Stomach (tissue), 4 donors: ENCODE results near the gene NUP153.

Source experiments
- EP300 ChIP-seq: sonication (generic); formaldehyde crosslinking; IDR thresholded peaks from one replicate; pipeline ENCODE4 v1.6.1; 2017; ENCODE audit warnings: antibody characterized with exemption
- POLR2A ChIP-seq, 4 donors: fragments of 450-650 bp; IDR thresholded peaks; one replicate each; pipeline ENCODE4 v1.6.1; 2016; ENCODE audit warnings: antibody characterized with exemption in 4 of 4, control low read depth in 2 of 4, mild to moderate bottlenecking in 1 of 4, moderate library complexity in 1 of 4
- POLR2AphosphoS5 ChIP-seq, 3 donors: sonication (generic); formaldehyde crosslinking; IDR thresholded peaks; one replicate each; pipeline ENCODE4 v1.6.1; 2016; ENCODE audit warnings: antibody characterized with exemption in 3 of 3
- TF ChIP-seq, protein P1 (sequence below), 7 experiments: fragments of 450-650 bp in 4 of 7; fragments of 200-600 bp in 3 of 7; sonication (generic) in 3 of 7; IDR thresholded peaks; one replicate each; pipeline ENCODE4 v1.5.1; 2016 to 2019; ENCODE audit warnings: antibody characterized with exemption in 7 of 7, control low read depth in 2 of 7, mild to moderate bottlenecking in 1 of 7

DNA sequence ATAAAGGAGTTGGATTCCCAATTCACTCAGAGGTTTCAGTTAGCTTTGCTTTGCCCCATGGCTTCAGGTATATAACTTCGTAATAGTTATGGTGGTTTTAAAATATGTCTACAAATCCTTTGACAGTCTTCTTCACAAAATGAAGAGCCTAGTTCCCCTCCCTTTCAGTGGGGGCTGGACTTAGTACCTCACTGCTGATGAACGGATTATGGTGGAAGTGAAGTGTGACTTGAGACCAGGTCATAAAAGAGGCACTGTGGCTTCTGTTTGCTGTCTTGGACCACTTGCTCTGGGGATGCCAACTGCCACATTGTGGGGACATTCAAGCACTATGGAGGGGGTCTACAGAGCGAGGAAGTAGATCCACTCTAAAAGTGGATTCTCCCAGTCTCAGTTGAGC, 47.5 kb upstream of the NUP153 start:
- TF ChIP-seq, protein P1, sequence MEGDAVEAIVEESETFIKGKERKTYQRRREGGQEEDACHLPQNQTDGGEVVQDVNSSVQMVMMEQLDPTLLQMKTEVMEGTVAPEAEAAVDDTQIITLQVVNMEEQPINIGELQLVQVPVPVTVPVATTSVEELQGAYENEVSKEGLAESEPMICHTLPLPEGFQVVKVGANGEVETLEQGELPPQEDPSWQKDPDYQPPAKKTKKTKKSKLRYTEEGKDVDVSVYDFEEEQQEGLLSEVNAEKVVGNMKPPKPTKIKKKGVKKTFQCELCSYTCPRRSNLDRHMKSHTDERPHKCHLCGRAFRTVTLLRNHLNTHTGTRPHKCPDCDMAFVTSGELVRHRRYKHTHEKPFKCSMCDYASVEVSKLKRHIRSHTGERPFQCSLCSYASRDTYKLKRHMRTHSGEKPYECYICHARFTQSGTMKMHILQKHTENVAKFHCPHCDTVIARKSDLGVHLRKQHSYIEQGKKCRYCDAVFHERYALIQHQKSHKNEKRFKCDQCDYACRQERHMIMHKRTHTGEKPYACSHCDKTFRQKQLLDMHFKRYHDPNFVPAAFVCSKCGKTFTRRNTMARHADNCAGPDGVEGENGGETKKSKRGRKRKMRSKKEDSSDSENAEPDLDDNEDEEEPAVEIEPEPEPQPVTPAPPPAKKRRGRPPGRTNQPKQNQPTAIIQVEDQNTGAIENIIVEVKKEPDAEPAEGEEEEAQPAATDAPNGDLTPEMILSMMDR (IDR thresholded peaks at IDR 0.05), result no peak
- TF ChIP-seq EP300 (no peak), POLR2AphosphoS5 (IDR thresholded peaks at IDR 0.05) (no peak), POLR2A (IDR thresholded peaks at IDR 0.05) (no peak)
